DND-41 (cell line): ENCODE measurements around the gene MBNL3.

ENCODE experiments used
- EZH2 ChIP-seq: IDR thresholded peaks from 3 replicates; pipeline ENCODE4 v1.6.1; 2012; ENCODE audit warnings: borderline replicate concordance, low read depth, mild to moderate bottlenecking, moderate library complexity, low read length, inconsistent platforms; ENCODE audit not compliant: severe bottlenecking
- TF ChIP-seq, protein P1 (sequence below): IDR thresholded peaks from 2 replicates; pipeline ENCODE4 v1.5.1; 2012; ENCODE audit warnings: borderline replicate concordance, low read length, moderate library complexity, mild to moderate bottlenecking; ENCODE audit not compliant: poor library complexity, severe bottlenecking; ENCODE audit errors: extremely low read depth

DNA sequence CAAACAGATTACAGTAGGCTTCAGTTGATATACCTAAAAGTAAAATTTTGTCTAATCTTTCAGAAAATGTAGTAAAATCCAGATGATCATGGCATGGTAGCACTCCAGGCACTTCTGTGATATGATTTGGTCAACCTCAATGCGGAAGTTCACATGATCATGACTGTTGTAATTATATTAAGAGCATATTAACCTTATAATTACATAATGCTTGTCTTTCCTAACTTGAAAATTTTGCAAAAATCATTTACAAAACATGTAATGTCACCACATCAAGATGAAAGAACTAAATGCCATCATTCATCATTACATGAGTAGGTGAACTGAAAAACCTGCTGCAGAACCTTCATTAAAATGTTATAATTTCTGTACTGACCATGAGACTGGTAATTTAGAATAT lies 88.1 kb downstream of the MBNL3 start:
- TF ChIP-seq, protein P1, sequence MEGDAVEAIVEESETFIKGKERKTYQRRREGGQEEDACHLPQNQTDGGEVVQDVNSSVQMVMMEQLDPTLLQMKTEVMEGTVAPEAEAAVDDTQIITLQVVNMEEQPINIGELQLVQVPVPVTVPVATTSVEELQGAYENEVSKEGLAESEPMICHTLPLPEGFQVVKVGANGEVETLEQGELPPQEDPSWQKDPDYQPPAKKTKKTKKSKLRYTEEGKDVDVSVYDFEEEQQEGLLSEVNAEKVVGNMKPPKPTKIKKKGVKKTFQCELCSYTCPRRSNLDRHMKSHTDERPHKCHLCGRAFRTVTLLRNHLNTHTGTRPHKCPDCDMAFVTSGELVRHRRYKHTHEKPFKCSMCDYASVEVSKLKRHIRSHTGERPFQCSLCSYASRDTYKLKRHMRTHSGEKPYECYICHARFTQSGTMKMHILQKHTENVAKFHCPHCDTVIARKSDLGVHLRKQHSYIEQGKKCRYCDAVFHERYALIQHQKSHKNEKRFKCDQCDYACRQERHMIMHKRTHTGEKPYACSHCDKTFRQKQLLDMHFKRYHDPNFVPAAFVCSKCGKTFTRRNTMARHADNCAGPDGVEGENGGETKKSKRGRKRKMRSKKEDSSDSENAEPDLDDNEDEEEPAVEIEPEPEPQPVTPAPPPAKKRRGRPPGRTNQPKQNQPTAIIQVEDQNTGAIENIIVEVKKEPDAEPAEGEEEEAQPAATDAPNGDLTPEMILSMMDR, result no peak
- TF ChIP-seq EZH2, result no peak
